Jurkat, Clone E6-1 (cell line): ENCODE data around the gene OTUB2.

Experiments used
- DNase-seq: peaks from one replicate; pipeline ENCODE4 v3.0.0-alpha.2; 2011; ENCODE audit warnings: low read depth, low spot score
- H3K4me3 ChIP-seq: 2 replicates; pipeline ENCODE4 v1.5.1; 2011; ENCODE audit warnings: mild to moderate bottlenecking, low read length, control low read depth, moderate library complexity

Gene OTUB2

DNA sequence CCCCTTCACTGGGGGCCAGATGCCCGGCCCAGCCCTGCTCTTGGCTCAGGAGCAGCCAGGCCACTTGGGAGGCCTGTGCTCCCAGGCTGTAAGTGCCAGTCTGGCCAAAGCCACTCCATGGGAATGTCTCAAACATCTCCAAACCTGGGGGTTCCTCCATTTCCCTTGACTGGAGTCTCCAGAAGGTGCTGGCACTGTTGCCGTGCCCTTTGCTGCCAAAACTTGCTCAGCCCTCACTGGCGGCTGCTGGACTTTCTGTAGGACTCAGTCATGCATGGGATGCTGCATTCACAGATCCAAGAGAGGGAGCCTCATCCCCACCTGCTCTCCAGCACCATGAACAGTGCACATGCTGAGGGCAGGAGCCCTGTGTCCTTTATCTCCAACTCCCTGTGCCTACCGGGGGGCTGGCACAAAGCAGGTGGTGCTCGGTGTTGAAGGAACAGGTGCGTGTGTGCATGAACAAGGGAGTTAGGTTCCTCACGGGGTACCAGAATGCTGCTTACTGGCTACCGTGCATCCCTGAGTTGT lies 9.6 kb upstream of the OTUB2 start:
- H3K4me3 ChIP-seq = no peak overlapping the region
- DNase-seq = no peak

DNA sequence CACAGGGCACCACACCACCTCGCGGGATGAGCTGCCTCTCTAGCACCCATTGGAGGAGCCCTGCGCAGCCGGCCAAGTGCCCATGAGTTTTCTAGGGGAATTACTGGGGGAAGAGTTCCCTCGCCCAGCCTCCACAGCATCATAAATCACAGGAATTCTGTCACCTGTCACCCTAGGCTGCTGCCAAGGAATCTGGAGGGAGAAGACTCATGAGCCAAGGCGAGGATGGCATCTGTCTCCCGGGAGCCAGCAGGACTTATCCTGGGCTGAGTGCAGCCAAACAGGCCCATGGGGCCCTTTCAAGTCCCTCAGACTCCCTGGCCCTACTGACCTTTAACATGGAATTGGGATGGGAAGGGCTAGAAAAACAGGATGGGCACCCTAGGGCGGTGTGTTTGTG lies 7.8 kb upstream of the OTUB2 start:
- H3K4me3 ChIP-seq = no peak overlapping the region
- DNase-seq = no peak

DNA sequence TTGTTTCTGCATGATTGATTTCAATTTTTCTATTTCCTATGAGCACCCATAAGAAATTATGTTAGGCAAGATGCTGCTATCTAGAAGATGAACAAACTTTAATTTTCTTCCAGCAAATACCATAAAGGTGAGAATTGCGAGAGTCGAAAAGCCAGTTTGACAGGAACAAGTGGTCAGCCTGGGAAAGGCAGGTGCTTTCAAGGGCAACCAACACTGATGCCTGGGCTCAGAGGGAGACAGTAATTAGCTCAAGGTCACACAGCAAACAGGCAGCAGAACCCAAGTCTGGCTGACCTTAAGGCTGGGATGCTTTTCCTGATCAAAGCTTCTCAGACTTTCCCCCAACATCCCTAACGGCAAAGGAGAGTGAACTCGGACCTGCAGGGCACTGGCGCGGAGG lies 6.8 kb upstream of the OTUB2 start:
- no peak overlapping the region for H3K4me3 ChIP-seq
- no peak for DNase-seq

DNA sequence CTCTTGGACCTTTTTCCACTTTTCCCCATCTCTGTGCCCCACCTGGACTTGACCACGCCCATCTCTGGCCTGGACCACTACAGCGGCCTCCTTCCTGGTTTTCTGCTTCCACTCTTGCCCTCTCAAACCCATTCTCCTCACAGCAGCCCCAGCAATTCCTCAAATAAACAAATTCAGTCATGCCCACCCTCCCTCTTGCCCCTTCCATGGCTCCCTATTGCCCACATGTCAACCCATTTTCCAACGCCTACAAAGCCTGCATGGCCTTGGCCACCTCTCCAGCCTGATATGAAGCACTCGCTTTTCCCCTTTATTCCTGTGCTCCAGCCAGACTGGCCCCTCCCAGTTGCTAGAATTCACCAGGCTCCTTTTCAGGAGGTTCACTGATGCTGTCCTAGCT lies 5.9 kb upstream of the OTUB2 start:
- no peak overlapping the region for H3K4me3 ChIP-seq
- no peak for DNase-seq

DNA sequence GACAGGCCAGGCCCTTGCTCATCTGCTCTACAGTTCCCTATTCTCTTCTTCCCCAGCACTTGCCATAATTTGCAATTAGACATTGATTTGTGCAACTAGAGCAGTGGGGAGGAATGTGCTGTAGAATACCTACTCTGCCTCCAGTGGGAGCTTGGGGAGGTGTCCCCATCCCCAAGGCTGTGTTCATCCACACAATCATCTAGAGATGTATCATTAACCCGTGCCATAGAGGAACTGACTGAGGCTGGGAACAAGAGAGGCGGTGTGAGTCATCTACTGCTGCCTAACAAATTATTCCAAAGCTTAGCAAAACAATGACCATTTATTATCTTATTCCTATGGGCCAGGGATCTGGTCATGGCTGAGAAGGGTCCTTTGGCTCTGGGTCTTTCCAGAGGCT lies 5.1 kb upstream of the OTUB2 start:
- DNase-seq = no peak
- H3K4me3 ChIP-seq = no peak overlapping the region

DNA sequence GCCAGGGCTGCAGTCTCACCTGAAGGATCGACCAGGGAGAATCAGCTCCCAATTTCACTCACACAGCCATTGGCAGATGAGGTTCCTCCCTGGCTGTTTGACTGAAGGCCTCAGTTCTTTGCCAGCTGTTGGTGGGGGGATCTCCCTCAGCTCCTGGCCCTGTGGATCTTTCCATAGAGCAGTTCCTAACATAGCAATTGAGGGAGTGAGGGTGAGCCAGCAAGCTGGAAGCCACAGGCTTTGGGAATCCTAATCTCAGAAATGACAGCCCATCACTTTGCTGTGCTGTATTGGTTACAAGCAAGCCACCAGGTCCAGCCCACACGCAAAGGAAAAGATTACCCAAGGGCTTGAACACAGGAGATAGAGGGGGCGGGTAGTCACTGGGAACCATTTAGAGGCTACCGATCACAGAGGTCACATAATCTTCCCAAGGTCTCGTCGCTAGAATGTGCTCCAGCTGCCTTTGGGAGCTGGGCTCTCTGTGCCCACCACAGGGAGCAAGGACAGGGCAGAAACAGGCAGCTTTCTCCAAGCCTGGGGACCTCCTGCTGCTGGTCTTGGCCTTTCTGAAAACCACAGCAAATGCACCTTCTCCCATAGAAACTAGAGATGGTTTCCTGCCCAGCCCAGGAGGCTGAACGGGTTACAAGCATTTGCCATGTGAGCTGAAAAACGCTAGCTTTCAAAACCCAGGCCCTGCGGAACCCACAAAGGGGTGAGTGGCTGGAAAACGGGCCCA lies 4.6 kb upstream of the OTUB2 start:
- DNase-seq = no peak
- no peak overlapping the region for H3K4me3 ChIP-seq

DNA sequence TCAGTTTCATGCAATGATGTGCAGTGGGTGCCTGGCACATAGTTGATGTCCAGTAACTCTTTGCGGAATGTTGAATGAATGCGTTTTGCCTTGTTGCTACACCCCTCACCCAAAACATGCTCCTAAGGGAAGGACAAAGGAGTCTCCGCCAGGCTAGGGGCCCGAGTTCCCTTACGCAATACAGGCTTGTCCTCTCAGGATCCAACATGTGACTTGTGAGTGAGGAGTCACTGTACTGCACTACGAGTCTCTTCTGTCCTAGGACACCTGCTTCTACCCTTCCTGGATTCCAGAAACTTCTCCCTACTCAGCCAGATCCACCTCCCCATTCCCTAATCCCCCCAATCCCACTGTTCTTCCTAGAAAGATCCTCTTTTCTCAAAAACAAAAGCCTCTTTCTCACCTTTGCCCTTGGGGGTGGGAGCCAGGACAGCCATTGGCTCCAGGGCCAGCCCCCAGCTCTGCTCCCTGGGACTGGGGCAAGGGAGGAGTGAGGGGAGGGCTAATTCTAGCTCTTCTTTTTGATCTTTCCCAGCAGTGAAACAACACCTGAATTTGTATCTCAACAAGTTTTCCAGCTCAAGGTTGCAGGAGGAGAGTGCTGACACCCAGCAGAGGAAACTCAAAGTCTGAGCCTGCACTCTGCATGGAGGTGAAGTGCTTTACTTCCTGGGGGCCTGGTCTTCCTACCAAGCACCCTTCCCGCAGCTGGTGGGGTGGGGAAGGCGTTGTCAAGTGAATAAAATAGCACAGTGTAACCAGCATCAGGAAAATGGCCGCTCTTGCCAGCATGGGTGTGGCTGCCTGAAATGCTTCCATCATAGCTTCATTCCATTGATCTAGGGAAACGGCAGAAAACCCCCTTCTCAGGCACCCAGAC lies 3.4 kb upstream of the OTUB2 start:
- no peak for DNase-seq

DNA sequence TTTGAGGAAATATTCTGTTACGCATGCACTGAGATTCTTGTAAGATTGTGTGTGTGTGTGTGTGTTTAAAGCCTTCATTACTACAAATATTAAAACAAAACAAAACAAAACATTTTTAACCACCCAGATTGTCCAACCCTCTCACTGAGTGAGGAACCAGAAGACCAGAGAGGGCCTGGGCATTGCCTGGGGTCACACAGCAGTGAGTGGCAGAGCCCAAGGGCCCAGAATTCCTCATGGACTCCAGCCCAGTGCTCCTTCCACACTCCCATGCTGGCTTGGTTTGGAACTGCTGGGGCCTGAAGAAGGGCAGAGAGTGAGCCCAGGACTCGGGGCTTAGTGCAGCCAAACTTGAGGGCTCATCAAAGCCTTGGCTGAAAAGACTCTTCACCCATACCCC lies 1.6 kb upstream of the OTUB2 start:
- no peak for DNase-seq
- H3K4me3 ChIP-seq = no peak overlapping the region

More for the DNA sequence above, 3.4 kb upstream of the OTUB2 start:
- H3K4me3 ChIP-seq = no peak overlapping the region

DNA sequence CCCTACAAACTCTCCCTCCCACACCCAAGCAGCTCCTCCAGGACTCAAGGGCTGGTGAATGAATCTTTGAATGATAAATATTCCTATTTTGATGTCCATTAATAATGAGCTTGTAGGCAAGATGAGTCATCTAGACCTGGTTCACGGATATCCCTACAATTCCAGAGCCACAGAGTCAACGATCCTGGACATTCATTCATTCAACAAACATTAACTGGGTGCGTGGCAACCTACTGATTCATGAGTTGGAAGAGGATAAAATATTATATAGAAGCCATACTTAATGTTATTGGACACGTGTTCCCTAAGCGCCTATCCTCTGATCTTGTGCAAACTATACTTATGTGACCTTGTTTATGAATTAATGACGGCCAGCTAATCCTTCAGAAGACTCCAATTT lies 420 bp upstream of the OTUB2 start:
- DNase-seq = no peak
- H3K4me3 ChIP-seq = peak overlapping the region; percentile 33

DNA sequence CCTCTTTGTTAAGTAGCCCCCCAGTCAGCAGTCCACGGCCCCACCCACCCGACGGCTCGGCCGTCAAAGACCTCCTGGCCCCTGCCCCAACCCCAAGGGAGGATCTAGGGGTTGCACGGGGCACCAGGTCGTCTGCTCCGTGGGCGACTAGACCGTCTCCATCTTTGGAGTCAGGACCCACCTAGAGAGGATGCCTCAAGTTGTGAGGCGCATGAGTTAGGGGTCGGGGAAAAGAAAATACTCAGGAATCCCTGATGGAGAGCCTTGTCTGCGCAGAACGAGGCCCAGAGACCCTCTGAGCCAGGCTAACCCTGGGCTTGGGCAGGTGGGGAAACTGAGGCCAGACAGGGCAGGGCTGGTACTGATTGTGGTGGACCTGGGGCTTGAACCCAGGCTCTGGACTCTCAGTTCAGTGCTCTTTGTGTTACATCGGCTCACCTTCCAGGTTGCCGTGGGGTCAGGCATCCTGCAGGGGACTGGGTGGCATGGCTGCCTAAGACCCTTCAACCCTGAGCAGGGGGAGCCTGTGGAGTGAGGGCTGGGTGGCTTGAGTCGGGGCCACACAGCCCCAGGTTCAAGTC lies 839 bp downstream of the OTUB2 start:
- DNase-seq = no peak
- H3K4me3 ChIP-seq = peak overlapping the region; percentile 50

DNA sequence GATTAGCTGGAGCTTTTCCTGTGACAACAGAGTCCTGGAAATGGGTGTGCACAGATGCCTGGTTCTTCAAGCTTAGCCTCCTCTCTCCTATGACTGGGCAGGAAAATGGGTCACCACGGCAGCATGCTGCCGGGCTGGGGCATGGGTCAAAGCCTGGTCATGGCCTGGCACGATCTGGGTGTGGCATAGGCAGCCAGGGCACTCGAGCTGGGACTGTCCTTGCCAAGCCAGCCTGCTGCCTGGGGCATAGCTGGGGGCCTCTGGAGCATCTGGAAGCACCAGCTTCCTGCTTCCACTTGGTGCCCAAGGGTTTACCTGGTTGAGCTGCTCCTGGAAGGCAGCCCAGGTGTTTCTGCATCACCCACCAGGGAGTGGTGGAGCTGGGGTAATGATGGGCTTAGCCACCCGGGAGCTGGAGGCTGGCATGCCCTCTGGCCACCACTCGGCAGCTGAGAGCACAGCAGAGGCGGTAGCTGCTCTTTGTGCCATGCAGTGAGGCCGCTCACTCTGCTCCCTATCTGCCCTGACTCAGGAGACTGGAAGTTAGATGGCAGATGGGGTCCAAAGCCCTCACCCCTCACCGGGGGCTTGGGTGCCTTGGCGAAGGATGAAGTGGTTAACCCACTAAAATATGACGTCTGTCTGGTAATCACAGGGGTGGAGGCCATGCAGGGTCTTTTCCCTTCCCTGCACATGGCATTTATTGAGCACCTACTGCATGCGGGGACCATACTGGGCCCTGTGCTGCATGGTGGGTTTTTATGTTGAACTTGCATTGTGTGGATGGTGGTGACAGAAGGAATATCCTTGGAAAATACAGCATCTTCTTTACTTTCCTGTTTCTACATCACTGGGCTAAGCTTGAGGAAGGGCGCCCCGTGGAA lies 1.7 kb downstream of the OTUB2 start:
- no peak for DNase-seq
- no peak overlapping the region for H3K4me3 ChIP-seq

DNA sequence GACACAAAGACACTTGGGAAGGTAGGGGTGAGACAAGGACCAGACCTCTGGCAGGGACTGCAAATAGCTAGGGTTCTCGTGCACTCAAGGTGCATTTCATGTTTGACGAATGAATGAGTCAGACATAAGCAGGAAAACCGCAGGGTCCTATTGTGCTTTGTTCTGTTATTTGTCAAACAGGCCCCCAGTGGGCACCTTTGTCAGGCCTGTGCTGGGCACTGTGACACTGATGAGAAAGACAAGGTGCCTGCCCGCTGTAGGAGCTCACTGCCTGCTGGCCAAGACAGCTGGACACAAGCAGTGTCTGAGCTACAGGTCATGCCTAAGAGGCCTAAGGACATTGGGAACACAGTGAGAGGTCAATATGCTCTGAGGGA lies 2.3 kb downstream of the OTUB2 start:
- peak; percentile 38 for DNase-seq
- H3K4me3 ChIP-seq = no peak overlapping the region

DNA sequence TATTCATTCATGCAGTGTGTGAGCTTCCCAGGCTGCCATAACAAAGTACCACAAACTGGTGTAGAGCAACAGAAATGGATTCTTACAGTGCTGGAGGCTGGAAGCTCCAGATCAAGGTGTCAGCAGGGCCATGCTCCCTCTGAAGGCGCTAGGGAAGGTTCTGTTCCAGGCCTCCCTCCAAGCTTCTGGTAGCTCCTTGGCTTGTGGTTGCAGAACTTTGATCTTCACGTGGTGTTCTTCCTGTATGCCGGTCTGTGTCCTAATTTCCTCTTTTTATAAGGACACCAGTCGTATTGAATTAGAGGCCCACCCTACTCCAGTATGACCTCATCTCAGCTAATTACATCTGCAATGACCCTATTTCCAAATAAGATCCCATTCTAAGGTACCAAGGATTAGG lies 3.1 kb downstream of the OTUB2 start:
- no peak overlapping the region for H3K4me3 ChIP-seq
- no peak for DNase-seq

DNA sequence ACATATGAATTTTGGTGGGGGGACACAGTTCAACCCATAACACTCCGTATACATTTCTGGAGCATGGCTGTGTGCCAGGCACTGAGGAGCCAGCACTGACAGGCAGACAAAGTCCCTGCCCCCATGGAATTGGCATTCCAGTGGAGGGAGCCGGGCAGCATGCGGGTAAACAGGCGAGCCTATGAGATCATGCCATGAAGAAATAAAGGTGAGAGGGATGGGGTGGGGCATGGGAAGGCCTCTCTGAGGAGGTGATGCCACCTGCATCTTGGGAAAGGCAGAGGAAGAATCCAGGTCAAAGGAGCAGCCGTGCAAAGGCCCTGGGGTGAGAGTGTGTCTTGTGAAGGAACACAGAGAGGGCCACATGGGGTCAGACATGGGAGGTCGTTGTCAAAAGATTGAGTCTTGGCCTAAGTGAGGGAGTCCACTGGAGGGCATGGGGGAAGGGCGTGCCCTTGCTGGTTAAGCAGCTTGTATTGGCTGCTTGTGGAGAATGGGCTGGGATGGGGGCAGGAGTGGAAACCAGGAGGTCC lies 3.6 kb downstream of the OTUB2 start:
- H3K4me3 ChIP-seq = no peak overlapping the region
- no peak for DNase-seq

DNA sequence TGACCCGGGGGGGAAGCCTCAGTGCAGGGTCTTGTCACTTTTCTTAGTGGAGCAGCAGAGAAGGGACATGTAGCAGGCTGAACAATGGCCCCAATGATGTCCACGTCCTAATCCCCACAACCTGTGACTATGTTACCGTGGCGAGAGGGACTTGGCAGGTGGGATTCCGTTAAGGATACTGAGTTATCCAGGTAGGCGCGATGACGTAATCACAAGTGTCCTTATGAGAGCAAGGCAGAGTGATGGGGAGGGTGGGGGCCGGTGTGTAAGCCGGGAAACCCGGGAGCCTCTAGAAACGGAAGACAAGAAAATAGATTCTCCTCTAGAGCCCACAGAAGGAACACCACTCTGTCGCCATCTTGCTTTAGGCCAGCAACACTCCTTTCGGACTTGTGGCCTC lies 4.4 kb downstream of the OTUB2 start:
- no peak overlapping the region for H3K4me3 ChIP-seq
- DNase-seq = no peak

DNA sequence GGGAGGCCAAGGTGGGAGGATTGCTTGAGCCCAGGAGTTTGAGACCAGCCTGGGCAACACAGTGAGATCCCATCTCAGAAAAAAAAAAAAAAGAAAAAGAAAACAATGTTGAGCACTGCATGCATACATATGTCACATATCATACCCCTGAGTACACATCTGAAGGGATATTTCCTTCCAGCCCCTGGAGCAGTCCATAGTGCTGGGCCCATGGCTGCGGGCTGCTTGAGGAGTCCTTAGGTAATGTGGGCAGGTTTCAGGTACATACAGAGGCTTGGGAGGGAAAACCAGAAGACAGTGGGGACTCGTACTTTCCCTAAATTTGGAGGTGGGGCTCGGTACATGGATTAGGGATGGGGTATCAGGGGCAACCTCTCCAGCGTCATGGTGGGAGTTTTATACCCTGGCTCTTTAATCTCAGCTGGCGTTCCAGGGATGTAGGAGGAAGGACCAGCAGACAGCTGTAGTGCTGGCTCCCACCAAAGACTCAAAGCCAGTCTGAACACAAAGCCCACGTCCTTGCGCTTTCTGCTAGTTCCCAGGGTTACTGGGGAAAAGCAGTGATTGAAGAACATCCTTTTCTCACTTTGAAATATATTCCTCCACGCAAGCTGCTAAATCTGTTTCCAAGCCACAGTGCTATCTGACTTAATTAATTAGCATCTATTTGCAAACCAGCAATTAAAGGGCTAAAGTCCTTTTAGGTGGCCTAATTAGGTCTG lies 5.2 kb downstream of the OTUB2 start:
- no peak for DNase-seq
- no peak overlapping the region for H3K4me3 ChIP-seq

DNA sequence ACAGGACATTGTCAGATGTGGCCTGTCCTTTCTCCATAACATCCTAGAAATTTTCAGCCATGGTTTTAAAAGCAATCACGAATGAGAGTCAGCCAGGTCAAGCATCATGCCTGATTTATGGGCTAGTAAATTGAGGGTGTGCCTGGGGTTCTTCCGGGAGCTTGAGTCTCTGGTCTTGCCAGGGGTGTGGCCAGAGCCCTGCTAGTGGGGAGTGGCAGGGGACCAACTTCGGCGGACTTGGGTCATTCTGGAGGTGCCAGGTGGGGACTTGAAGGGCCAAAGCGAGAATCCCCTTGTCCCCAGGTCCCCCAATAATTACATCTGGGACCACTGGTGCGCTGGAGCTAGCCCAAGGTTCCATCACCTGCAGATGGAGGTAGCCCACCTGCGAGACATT lies 5.7 kb downstream of the OTUB2 start:
- no peak overlapping the region for H3K4me3 ChIP-seq
- DNase-seq = no peak

DNA sequence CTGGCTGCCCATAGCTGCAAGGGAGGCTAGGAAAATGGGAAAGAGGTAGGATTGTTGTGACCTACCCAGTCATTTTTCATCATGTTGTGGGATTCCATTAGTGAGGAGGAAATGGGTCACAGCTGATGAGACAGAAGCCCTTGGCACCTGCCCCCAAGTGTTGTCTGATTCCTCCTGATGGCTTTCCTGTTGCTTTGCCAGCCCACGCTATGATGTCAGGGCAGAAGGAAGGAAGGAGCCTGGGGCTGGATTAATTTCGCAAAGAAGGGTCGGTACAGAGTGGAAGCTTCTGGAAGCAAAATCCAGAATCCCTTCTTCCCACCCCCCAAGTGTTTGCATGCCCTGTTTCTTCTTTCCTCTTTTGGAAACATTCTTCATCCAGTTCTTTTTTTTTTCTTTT lies 8.7 kb downstream of the OTUB2 start:
- H3K4me3 ChIP-seq = no peak overlapping the region

More for the DNA sequence above, 8.7 kb downstream of the OTUB2 start:
- no peak for DNase-seq
